PFSK-1 (cell line): ENCODE measurements around the gene IGF1R.

Experiments
- POLR2AphosphoS5 ChIP-seq: IDR thresholded peaks from 2 replicates; pipeline ENCODE4 v1.6.1; 2012; ENCODE audit warnings: low read depth, mild to moderate bottlenecking, control low read depth, low read length, moderate library complexity
- SIN3A ChIP-seq: IDR thresholded peaks from 2 replicates; pipeline ENCODE4 v1.6.1; 2012; ENCODE audit warnings: mild to moderate bottlenecking, low read length, moderate library complexity, borderline replicate concordance; ENCODE audit not compliant: insufficient read depth
- TF ChIP-seq, protein P1 (sequence below), 2 experiments: IDR thresholded peaks; 2 replicates each; pipeline versions ENCODE4 v1.6.1 to v1.8.0; 2011 to 2012; ENCODE audit warnings: low read depth in 2 of 2, low read length in 2 of 2, control low read depth in 1 of 2, inconsistent platforms in 1 of 2, mild to moderate bottlenecking in 1 of 2, moderate library complexity in 1 of 2; ENCODE audit not compliant: insufficient read depth in 1 of 2

- TF ChIP-seq POLR2AphosphoS5 (no peak), SIN3A (no peak)
- TF ChIP-seq, protein P1, sequence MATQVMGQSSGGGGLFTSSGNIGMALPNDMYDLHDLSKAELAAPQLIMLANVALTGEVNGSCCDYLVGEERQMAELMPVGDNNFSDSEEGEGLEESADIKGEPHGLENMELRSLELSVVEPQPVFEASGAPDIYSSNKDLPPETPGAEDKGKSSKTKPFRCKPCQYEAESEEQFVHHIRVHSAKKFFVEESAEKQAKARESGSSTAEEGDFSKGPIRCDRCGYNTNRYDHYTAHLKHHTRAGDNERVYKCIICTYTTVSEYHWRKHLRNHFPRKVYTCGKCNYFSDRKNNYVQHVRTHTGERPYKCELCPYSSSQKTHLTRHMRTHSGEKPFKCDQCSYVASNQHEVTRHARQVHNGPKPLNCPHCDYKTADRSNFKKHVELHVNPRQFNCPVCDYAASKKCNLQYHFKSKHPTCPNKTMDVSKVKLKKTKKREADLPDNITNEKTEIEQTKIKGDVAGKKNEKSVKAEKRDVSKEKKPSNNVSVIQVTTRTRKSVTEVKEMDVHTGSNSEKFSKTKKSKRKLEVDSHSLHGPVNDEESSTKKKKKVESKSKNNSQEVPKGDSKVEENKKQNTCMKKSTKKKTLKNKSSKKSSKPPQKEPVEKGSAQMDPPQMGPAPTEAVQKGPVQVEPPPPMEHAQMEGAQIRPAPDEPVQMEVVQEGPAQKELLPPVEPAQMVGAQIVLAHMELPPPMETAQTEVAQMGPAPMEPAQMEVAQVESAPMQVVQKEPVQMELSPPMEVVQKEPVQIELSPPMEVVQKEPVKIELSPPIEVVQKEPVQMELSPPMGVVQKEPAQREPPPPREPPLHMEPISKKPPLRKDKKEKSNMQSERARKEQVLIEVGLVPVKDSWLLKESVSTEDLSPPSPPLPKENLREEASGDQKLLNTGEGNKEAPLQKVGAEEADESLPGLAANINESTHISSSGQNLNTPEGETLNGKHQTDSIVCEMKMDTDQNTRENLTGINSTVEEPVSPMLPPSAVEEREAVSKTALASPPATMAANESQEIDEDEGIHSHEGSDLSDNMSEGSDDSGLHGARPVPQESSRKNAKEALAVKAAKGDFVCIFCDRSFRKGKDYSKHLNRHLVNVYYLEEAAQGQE (IDR thresholded peaks at IDR 0.05; ENCODE audit: insufficient read depth in 1 of 2, low read depth in 2 of 2, low read length in 2 of 2): no peak
Measured at GRCh38 chr15:98943051-98943508, 294.7 kb downstream of the IGF1R start.
